ENCODE data around the gene TNRC6B.

- TF ChIP-seq FOXA1 (IDR thresholded peaks at IDR 0.05), result no peak
- TF ChIP-seq ZNF384 (IDR thresholded peaks at IDR 0.05), result no peak
- TF ChIP-seq CTBP1 (IDR thresholded peaks at IDR 0.05; ENCODE audit: borderline replicate concordance), result no peak
- no peak for TF ChIP-seq FOXM1 (IDR thresholded peaks at IDR 0.05; ENCODE audit: borderline replicate concordance)
- no peak for TF ChIP-seq BHLHE40 (IDR thresholded peaks at IDR 0.05; ENCODE audit: borderline replicate concordance)
- no peak for TF ChIP-seq HDGF (IDR thresholded peaks at IDR 0.05; ENCODE audit: borderline replicate concordance)
- no peak for TF ChIP-seq TARDBP (IDR thresholded peaks at IDR 0.05)
Observed at GRCh38 chr22:40237241-40237640, 59.5 kb downstream of the TNRC6B start.

Measured in HEK293T (cell line).